Activated CD4-positive, alpha-beta memory T cell treated with anti-CD3 and anti-CD28 coated beads, Interleukin-2, amount 10 ng/mL, durations not matched to agents 7 days and 5 days (primary cell): ENCODE measurements around the gene GTF3C5. TPM values are rescaled to one million over a fixed set of nuclear protein-coding genes. Genes with fewer than 3 reads are reported as not detected.

Source experiments
- CTCF ChIA-PET: fragments of 350-600 bp; sonication (Branson Sonifier 250); formaldehyde crosslinking; loops from one replicate; lab custom pipeline; 2021; ENCODE audit warnings: antibody characterized with exemption, inconsistent platforms; lab: Charles Lee
- POLR2A ChIA-PET: fragments of 350-600 bp; sonication (Branson Sonifier 250); formaldehyde crosslinking; loops from one replicate; lab custom pipeline; 2021; ENCODE audit warnings: antibody characterized with exemption; lab: Charles Lee
- DNase-seq: peaks from one replicate; pipeline ENCODE4 v3.0.0-alpha.2; 2020
- H3K27ac Mint-ChIP-seq: one replicate; pipeline ENCODE4 v1.8.0; 2021; ENCODE audit warnings: mild to moderate bottlenecking, mixed read lengths
- H3K27me3 Mint-ChIP-seq: one replicate; pipeline ENCODE4 v1.8.0; 2021; ENCODE audit warnings: mixed read lengths
- H3K36me3 Mint-ChIP-seq: one replicate; pipeline ENCODE4 v1.8.0; 2021; ENCODE audit warnings: low read depth, mixed read lengths
- H3K4me1 Mint-ChIP-seq: one replicate; pipeline ENCODE4 v1.8.0; 2021; ENCODE audit warnings: mixed read lengths
- H3K4me3 Mint-ChIP-seq: one replicate; pipeline ENCODE4 v1.8.0; 2021; ENCODE audit warnings: mild to moderate bottlenecking, mixed read lengths
- H3K9me3 Mint-ChIP-seq: one replicate; pipeline ENCODE4 v1.8.0; 2021; ENCODE audit warnings: mixed read lengths
- total RNA-seq, 2 experiments: library from RNA; stranded (reverse); gene quantifications; one replicate each; pipeline ENCODE4 v1.2.3, GENCODE V29; 2021

The GTF3C5 gene
- total RNA-seq, 2 experiments from 2014 or later: 66.8 to 67.3 TPM

GRCh38 chr9:133106511-133107244 is 75.9 kb downstream of the GTF3C5 start:
- Mint-ChIP-seq H3K4me1 (peaks cover 3% of the 10 kb centered on the region), H3K9me3 (no peaks in the 10 kb centered on the region), H3K4me3 (no peak overlapping the region), H3K27ac (no peak overlapping the region), H3K36me3 (peaks cover 59% of the 10 kb centered on the region), H3K27me3 (no peaks in the 10 kb centered on the region)
- CTCF ChIA-PET: interaction anchor here (2.1 to 7.6 kb wide), 2 partner anchors 40 to 66 kb away, joined by 6 to 131 read pairs; no protein-coding TSS in a partner anchor
- DNase-seq: no peak
- POLR2A ChIA-PET: interaction anchor here (0.9 to 1.9 kb wide), 2 partner anchors 9 to 75 kb away, joined by 3 to 5 read pairs; no protein-coding TSS in a partner anchor

- no peaks in the 10 kb centered on the region for H3K27me3 Mint-ChIP-seq
- ChIA-PET CTCF (interaction anchor here (2.1 to 7.6 kb wide), 2 partner anchors 39 to 67 kb away, joined by 6 to 131 read pairs; no protein-coding TSS in a partner anchor), POLR2A (interaction anchor here (1.0 to 1.9 kb wide), 4 partner anchors 10 to 37 kb away, joined by 5 to 9 read pairs (median 6); no protein-coding TSS in a partner anchor)
- H3K36me3 Mint-ChIP-seq: peaks cover 56% of the 10 kb centered on the region
- peaks cover 6% of the 10 kb centered on the region for H3K4me1 Mint-ChIP-seq
- no peak overlapping the region for H3K4me3 Mint-ChIP-seq
- no peak for DNase-seq
- H3K9me3 Mint-ChIP-seq: no peaks in the 10 kb centered on the region
- no peak overlapping the region for H3K27ac Mint-ChIP-seq
These were observed 76.5 kb downstream of the GTF3C5 start for GRCh38 chr9:133107245-133107722.

Other genes with a start within 250 kb of the GTF3C5 start
- not detected for gene AK8, start 152.7 kb upstream of the GTF3C5 start, total RNA-seq
- 1 to 10 TPM; 3.2 to 3.6 TPM for gene SPACA9, start 152.1 kb upstream of the GTF3C5 start, total RNA-seq
- gene TSC1, start 86.4 kb upstream of the GTF3C5 start, total RNA-seq: 10 to 100 TPM; 30.0 to 31.0 TPM
- gene GFI1B, start 52.3 kb upstream of the GTF3C5 start, total RNA-seq: not detected
- 1 to 10 TPM; 1.1 to 1.4 TPM for gene CEL, start 31.0 kb downstream of the GTF3C5 start, total RNA-seq
- 100 to 1,000 TPM; 113 to 123 TPM for gene RALGDS, start 90.2 kb downstream of the GTF3C5 start, total RNA-seq
- 1 to 10 TPM; 2.5 to 3.9 TPM for gene GBGT1, start 132.9 kb downstream of the GTF3C5 start, total RNA-seq
- gene OBP2B, start 178.3 kb downstream of the GTF3C5 start, total RNA-seq: not detected
- gene ABO, start 244.2 kb downstream of the GTF3C5 start, total RNA-seq: under 1 TPM; 0.20 to 0.53 TPM